VCaP (cell line): ENCODE measurements around the gene NTRK1.

Experiments
- H3K27ac ChIP-seq: fragments of 450-650 bp; 2 replicates; pipeline ENCODE4 v1.5.1; 2017
- CTCF ChIP-seq: fragments of 450-650 bp; conservative IDR thresholded peaks from 2 replicates; pipeline ENCODE4 v1.5.1; 2017; ENCODE audit warnings: mild to moderate bottlenecking, moderate library complexity

NTRK1 gene

GRCh38 chr1:156865258-156865657, 4.6 kb downstream of the NTRK1 start:
- TF ChIP-seq CTCF = no peak

GRCh38 chr1:156865865-156866248, 5.2 kb downstream of the NTRK1 start:
- no peak for TF ChIP-seq CTCF
- no peak overlapping the region for H3K27ac ChIP-seq

More at GRCh38 chr1:156865258-156865657, 4.6 kb downstream of the NTRK1 start:
- H3K27ac ChIP-seq = no peak overlapping the region

GRCh38 chr1:156866249-156866909, 5.7 kb downstream of the NTRK1 start:
- TF ChIP-seq CTCF = no peak
- H3K27ac ChIP-seq = no peak overlapping the region

- TF ChIP-seq CTCF = no peak
- no peak overlapping the region for H3K27ac ChIP-seq
Measured at GRCh38 chr1:156868341-156868740, 7.7 kb downstream of the NTRK1 start.

- TF ChIP-seq CTCF = no peak
- no peak overlapping the region for H3K27ac ChIP-seq
Measured at GRCh38 chr1:156869455-156869854, 8.8 kb downstream of the NTRK1 start.

- no peak overlapping the region for H3K27ac ChIP-seq
- no peak for TF ChIP-seq CTCF
Measured at GRCh38 chr1:156873659-156874058, 13.0 kb downstream of the NTRK1 start.

- no peak overlapping the region for H3K27ac ChIP-seq
- no peak for TF ChIP-seq CTCF
Measured at GRCh38 chr1:156874142-156874541, 13.5 kb downstream of the NTRK1 start.
